Measurements from ENCODE around the gene XXYLT1.

The XXYLT1 gene

GRCh38 chr3:195182470-195182795 is 88.5 kb downstream of the XXYLT1 start:
- peak; percentile 85 for DNase-seq

- no peak for DNase-seq
Observed at GRCh38 chr3:195181741-195182469, 89.1 kb downstream of the XXYLT1 start.

DNA sequence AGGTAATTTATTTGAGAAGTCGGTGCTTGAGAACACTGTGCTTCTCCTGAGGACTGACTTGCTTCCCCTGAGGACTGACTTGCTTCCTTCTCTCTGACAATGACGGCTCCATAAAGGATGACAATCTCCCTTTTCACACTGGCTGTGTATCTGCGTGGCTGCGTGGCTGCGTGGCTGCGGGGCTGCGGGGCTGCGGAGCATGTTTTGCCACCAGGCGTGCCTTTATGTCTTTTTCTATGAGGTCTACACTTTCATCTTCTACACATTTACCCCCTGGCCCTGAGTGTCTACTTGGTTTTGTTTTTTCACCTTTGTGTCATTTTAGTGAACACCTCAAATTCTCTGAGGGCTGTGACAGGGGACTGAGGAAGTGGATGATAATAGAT is 89.9 kb downstream of the XXYLT1 start:
- DNase-seq, result no peak

DNA sequence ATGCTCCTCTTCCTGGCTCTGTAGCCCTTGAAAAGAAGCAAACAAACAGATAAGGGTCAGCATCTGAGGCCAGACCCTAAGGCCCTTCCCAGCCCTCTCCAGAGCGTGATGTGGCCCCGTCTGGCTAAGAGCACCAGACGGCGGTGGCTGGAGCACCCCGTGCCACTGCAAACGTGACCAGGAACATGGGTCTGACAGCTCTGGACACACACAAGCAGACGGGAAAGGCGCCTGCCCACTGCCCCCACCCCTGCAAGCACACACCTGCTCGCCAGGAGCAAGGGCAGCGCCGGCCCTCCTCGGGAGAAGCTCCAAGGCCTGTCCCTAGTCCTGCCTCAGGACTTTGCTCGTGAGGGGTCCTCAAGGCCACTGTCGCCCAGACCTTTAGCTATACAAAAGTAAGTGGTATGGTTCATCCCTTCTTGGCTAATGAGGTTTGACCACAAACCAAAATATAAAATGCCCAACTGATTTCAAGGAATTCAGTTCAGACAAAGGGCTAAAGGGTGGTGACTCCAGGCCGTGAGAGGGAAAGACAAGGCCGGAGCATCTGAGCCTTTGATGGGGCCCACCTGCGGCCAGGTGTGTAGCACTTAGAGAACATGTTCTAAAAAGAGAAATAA is 90.4 kb downstream of the XXYLT1 start:
- DNase-seq, result no peak

GRCh38 chr3:195179776-195180489 is 91.0 kb downstream of the XXYLT1 start:
- DNase-seq, result no peak

GRCh38 chr3:195178124-195178910 is 92.6 kb downstream of the XXYLT1 start:
- no peak for DNase-seq

- no peak for DNase-seq
Observed at GRCh38 chr3:195177422-195178123, 93.4 kb downstream of the XXYLT1 start.

DNA sequence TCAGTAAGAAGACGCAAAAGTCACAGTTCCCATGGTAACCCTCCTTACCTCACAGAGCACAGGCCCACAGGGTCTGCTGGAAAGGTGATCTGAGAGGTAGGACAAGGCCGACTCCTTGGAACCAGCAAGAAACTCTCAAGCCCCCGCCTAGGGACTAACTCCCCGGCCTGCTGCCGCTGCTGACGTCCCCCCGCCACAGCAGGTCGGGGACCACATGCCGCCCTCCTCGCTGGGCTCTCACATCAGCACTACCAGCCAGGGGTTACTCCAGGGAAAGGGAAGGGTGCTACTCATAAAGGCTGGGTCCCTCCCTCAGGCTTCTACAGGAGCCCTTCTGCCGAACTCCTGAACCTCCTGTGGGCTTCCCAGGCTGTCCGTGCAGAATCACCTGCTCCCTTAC is 94.2 kb downstream of the XXYLT1 start:
- no peak for DNase-seq

GRCh38 chr3:195175476-195176337 is 95.3 kb downstream of the XXYLT1 start:
- DNase-seq, result no peak

DNA sequence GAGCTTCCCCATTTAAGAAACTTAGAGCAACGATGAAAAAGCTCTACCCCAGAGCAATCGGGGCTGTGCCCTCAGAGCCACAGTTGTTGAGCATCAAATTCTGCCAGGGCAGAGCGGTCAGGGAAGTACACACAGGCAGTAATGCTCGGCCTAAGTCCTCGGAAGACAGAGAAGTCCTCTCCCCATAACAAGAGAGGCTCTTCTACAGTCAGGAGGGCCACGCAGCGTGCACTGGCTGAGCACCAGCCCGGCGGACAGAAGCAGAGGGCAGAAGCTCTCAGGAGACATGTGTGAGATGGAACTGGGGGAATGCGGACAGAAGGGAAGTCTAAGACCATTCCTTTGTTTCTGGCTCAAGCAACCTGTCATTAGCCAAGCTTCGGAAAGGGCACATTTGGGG is 95.9 kb downstream of the XXYLT1 start:
- no peak for DNase-seq

- no peak for DNase-seq
Observed at GRCh38 chr3:195173657-195174056, 97.3 kb downstream of the XXYLT1 start.

DNA sequence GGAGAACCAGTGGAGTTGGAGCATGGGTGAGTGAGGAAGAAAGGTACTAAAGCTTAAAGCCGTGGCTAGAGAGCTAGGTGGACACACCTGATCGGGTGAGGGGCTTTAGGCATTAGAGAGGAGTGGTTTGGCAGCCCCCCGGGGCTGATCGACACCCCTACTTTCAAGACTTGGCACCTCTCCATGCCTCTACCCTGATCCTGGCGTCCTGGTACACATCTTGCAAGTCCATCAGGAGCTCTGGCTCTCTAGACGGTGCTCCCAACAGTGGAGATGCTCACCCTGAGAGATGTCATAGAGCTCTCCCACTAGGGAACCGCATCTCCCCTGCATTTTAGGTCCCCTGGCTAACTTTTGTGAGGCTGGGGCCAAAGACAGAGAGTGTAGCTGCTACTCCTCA is 98.1 kb downstream of the XXYLT1 start:
- DNase-seq, result no peak

DNA sequence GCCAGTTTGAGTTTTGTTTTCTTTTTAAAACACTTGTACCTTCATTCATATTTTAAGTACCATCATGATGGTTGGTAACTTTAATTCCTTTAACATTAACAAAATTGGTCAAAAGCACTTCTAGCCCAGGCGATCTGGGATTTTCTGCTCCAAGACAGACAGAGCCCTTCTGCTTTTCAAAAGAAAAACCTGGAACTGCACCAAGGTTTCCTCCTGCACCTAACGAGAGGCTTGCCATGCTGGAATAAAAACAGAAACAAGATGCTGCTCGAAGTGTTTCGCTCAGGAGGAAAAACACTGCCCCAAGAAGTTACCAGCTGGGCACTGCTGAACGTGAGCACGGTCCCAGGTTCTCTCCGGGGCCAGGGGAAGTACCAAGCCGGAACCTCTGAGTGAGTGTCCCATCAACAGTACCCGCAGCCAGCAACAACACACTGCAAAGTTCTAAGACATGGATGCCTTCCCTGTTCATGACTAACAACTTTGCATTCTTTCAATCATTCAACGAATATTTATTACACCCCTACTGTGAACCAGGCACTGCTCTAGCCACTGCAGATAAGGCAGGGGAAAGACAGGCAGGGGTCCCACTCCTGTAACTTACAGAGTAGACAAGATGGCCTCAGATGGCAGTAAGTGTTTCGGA is 98.8 kb downstream of the XXYLT1 start:
- no peak for DNase-seq

DNA sequence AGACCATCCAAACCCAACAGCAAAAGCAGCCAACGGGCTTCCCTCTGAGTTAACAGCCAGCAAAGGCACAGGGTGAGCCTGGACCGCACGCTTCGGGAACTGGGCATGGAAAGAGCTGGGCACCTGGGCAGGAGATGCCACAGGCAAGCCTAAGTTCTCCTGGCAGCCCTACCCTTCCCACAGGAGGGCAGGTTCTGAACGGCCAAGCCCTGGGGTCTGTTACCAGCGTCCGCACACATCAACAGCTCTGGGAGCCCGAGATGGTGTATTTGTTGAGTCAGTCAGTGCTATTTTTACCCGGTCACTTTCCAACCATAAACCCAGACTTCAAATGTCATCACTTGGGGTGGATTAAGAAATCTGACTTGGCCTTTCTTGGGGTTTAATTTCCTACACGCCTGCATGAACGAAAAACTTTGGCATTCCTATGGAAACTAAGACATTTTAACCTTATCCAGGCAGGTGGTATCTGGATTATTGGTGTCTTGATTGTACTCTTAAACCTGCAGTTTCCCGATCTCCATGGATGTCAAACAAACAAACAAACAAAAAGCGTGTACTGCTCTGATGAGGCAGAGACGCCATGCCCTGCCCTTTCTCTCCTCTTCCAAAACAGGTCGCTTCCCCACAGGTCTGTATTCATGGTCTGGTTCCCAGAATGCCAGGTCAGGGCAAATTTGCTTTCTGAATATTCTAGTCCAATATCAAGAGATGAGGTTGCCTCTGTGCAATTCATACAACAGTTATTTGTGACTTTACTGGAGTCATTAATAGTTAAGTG is 99.7 kb downstream of the XXYLT1 start:
- no peak for DNase-seq

DNA sequence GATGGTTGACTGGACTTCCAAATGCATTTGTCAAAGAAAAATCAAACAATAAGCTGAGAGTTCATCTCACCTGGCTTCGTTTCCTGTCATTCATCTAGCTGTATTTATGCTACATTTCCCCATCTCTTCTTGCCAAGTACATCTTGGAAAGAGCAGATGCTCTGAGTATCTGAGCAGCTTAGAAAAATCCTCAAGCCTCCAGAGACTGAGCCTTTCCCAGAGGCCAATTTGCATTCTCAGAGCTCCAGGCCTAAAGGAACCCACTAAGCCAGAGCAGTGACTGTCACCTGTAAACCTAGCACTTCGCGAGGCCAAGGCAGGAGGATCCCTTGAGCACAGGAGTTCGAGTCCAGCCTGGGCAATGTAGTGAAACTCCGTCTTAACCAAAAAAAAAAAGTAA is 100.5 kb downstream of the XXYLT1 start:
- DNase-seq, result no peak

DNA sequence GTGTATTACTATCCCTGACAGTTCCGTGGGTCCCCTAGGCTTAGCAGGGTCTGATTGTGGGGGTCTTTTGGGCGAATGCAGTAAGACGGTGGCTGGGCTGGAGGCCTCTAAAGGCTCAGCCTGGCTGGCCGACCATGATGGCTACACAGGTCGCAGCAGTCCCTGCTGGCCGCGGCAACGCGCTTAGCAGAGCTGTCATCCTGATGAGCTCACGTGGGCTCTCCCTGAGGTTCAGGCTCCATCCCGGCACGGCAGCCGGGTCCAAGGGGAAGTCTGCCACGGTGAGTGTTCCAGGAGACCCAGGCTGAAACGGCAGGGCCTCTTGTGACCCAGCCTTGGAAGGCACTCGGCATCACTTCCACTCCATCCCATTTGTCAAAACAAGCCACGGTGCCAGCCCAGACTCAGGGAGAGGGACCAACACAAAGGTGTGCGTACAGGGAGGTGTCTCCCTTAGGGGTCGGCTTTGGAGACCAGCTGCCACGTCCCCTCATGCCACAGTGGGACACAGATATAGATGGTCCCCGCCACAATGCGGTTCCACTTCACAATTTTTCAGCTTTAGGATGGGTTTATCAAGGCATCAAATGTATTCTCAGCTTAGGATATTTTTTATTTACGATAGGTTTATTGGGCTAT is 101.8 kb downstream of the XXYLT1 start:
- DNase-seq, result no peak

- DNase-seq, result no peak
Observed at GRCh38 chr3:195168009-195168762, 102.8 kb downstream of the XXYLT1 start.

GRCh38 chr3:195165790-195166189 is 105.2 kb downstream of the XXYLT1 start:
- no peak for DNase-seq

- no peak for DNase-seq
Observed at GRCh38 chr3:195165265-195165609, 105.7 kb downstream of the XXYLT1 start.

Data from islet precursor cell (in vitro differentiated cells).